ENCODE measurements around the gene PRCC.

GRCh38 chr1:156788136-156788535, 20.8 kb downstream of the PRCC start:
- TF ChIP-seq CTCF (conservative IDR thresholded peaks at IDR 0.05; ENCODE audit: low read depth, low read length), result no peak
- no peak for TF ChIP-seq EZH2 (IDR thresholded peaks at IDR 0.05; ENCODE audit: low read length, unreplicated experiment)
- TF ChIP-seq EZH2phosphoT487 (IDR thresholded peaks at IDR 0.05; ENCODE audit: borderline replicate concordance, low read length), result no peak
